Hepatic stellate cell (primary cell): ENCODE results near the gene DISP2.

Source experiments
- DNase-seq: peaks from one replicate; pipeline ENCODE4 v3.0.0; 2011; ENCODE audit warnings: low spot score

Gene DISP2

GRCh38 chr15:40325700-40326099 lies 32.3 kb upstream of the DISP2 start:
- no peak for DNase-seq

- DNase-seq = no peak
Observed at GRCh38 chr15:40327457-40327856, 30.6 kb upstream of the DISP2 start.

GRCh38 chr15:40328176-40328575 lies 29.8 kb upstream of the DISP2 start:
- peak; percentile 59 for DNase-seq

- DNase-seq = no peak
Observed at GRCh38 chr15:40328751-40329150, 29.3 kb upstream of the DISP2 start.

GRCh38 chr15:40329804-40330203 lies 28.2 kb upstream of the DISP2 start:
- DNase-seq = no peak

GRCh38 chr15:40330368-40330836 lies 27.6 kb upstream of the DISP2 start:
- no peak for DNase-seq

GRCh38 chr15:40331026-40331425 lies 27.0 kb upstream of the DISP2 start:
- DNase-seq = no peak

- no peak for DNase-seq
Observed at GRCh38 chr15:40331637-40332036, 26.4 kb upstream of the DISP2 start.

GRCh38 chr15:40332113-40332781 lies 25.8 kb upstream of the DISP2 start:
- DNase-seq = no peak

GRCh38 chr15:40333922-40334492 lies 24.0 kb upstream of the DISP2 start:
- peak; percentile 76 for DNase-seq

GRCh38 chr15:40334541-40334940 lies 23.5 kb upstream of the DISP2 start:
- DNase-seq = no peak

- no peak for DNase-seq
Observed at GRCh38 chr15:40334941-40335795, 22.9 kb upstream of the DISP2 start.

GRCh38 chr15:40335938-40336743 lies 21.9 kb upstream of the DISP2 start:
- DNase-seq = no peak

GRCh38 chr15:40336744-40337122 lies 21.3 kb upstream of the DISP2 start:
- DNase-seq = no peak

GRCh38 chr15:40337597-40337996 lies 20.4 kb upstream of the DISP2 start:
- no peak for DNase-seq

GRCh38 chr15:40338041-40338657 lies 19.9 kb upstream of the DISP2 start:
- DNase-seq = peak; percentile 85

- DNase-seq = peak; percentile 94
Observed at GRCh38 chr15:40338921-40339620, 18.9 kb upstream of the DISP2 start.

GRCh38 chr15:40339621-40339945 lies 18.4 kb upstream of the DISP2 start:
- no peak for DNase-seq

GRCh38 chr15:40340038-40340739 lies 17.8 kb upstream of the DISP2 start:
- peak; percentile 91 for DNase-seq

- peak; percentile 92 for DNase-seq
Observed at GRCh38 chr15:40340740-40341400, 17.1 kb upstream of the DISP2 start, which contains the start of gene CCDC9B. Gene CCDC9B, minus strand, starts transcription at chr15:40340939. Its CDS starts 120 bp downstream, at chr15:40340819.
